Stimulated activated CD4-positive, alpha-beta T cell treated with anti-CD3 and anti-CD28 coated beads, Interleukin-4, amount 100 ng/mL, for 4 hours (primary cell): ENCODE measurements around the gene DYNC2LI1.
"Not testable (repeated sequence)": the region's sequence is repeated elsewhere in the genome, so short reads cannot be mapped to it uniquely, and the experiment has no call there.

ENCODE experiments used
- DNase-seq, 2 experiments: peaks; one replicate each; pipeline ENCODE4 v3.0.0-alpha.2; 2020

The DYNC2LI1 gene

GRCh38 chr2:43773876-43774613, at the start of gene DYNC2LI1:
TSS of gene DYNC2LI1 (plus strand) at chr2:43774039. CDS start at chr2:43774139, 100 bp downstream.
- DNase-seq, result peak; percentile 77

- no peak for DNase-seq
Observed at GRCh38 chr2:43724728-43725526, 48.9 kb upstream of the DYNC2LI1 start.

GRCh38 chr2:43725711-43726246, 48.1 kb upstream of the DYNC2LI1 start:
- DNase-seq, result no peak

- DNase-seq, result not testable (repeated sequence)
Observed at GRCh38 chr2:43726961-43727633, 46.7 kb upstream of the DYNC2LI1 start.

GRCh38 chr2:43727634-43728014, 46.2 kb upstream of the DYNC2LI1 start:
- no peak for DNase-seq

- no peak for DNase-seq
Observed at GRCh38 chr2:43729491-43730174, 44.2 kb upstream of the DYNC2LI1 start.

- DNase-seq, result no peak
Observed at GRCh38 chr2:43731211-43731610, 42.6 kb upstream of the DYNC2LI1 start.

- DNase-seq, result no peak
Observed at GRCh38 chr2:43736637-43737036, 37.2 kb upstream of the DYNC2LI1 start.

- no peak for DNase-seq
Observed at GRCh38 chr2:43737097-43737854, 36.6 kb upstream of the DYNC2LI1 start.

GRCh38 chr2:43737855-43738254, 36.0 kb upstream of the DYNC2LI1 start:
- DNase-seq, result no peak

GRCh38 chr2:43738257-43738656, 35.6 kb upstream of the DYNC2LI1 start:
- DNase-seq, result no peak

GRCh38 chr2:43743706-43744105, 30.1 kb upstream of the DYNC2LI1 start:
- no peak for DNase-seq

GRCh38 chr2:43745457-43745856, 28.4 kb upstream of the DYNC2LI1 start:
- DNase-seq, result no peak

GRCh38 chr2:43748333-43748732, 25.5 kb upstream of the DYNC2LI1 start:
- DNase-seq, result peak; percentile 14 to 15

GRCh38 chr2:43749583-43749982, 24.3 kb upstream of the DYNC2LI1 start:
- no peak for DNase-seq

GRCh38 chr2:43751476-43751990, 22.3 kb upstream of the DYNC2LI1 start:
- DNase-seq, result no peak

- DNase-seq, result no peak
Observed at GRCh38 chr2:43752302-43752701, 21.5 kb upstream of the DYNC2LI1 start.

GRCh38 chr2:43754180-43754579, 19.7 kb upstream of the DYNC2LI1 start:
- DNase-seq, result no peak

- no peak for DNase-seq
Observed at GRCh38 chr2:43758739-43759138, 15.1 kb upstream of the DYNC2LI1 start.

GRCh38 chr2:43759195-43759594, 14.6 kb upstream of the DYNC2LI1 start:
- no peak for DNase-seq

- DNase-seq, result no peak
Observed at GRCh38 chr2:43762286-43762685, 11.6 kb upstream of the DYNC2LI1 start.

- DNase-seq, result no peak
Observed at GRCh38 chr2:43763091-43763490, 10.7 kb upstream of the DYNC2LI1 start.
